ENCODE data around the gene SLC35G6.
"Not testable (repeated sequence)": the region's sequence is repeated elsewhere in the genome, so short reads cannot be mapped to it uniquely, and the experiment has no call there.

SLC35G6 gene

GRCh38 chr17:7459961-7460545 is 21.2 kb upstream of the SLC35G6 start:
- in situ Hi-C loops (cut with MboI; ENCODE audit: low sequenced_read_pairs): no loop called here

- in situ Hi-C loops (cut with MboI; ENCODE audit: low sequenced_read_pairs): no loop called here
Observed at GRCh38 chr17:7460850-7461660, 20.2 kb upstream of the SLC35G6 start.

- in situ Hi-C loops (cut with MboI; ENCODE audit: low sequenced_read_pairs): no loop called here
Observed at GRCh38 chr17:7462474-7463371, 18.5 kb upstream of the SLC35G6 start.

- in situ Hi-C loops (cut with MboI; ENCODE audit: low sequenced_read_pairs): no loop called here
Observed at GRCh38 chr17:7463372-7463846, 17.8 kb upstream of the SLC35G6 start.

GRCh38 chr17:7464081-7464480 is 17.2 kb upstream of the SLC35G6 start:
- in situ Hi-C loops (cut with MboI; ENCODE audit: low sequenced_read_pairs): no loop called here

GRCh38 chr17:7465597-7466275 is 15.5 kb upstream of the SLC35G6 start:
- in situ Hi-C loops (cut with MboI; ENCODE audit: low sequenced_read_pairs): no loop called here

- in situ Hi-C loops (cut with MboI; ENCODE audit: low sequenced_read_pairs): no loop called here
Observed at GRCh38 chr17:7466318-7466638, 15.0 kb upstream of the SLC35G6 start.

GRCh38 chr17:7466639-7467341 is 14.5 kb upstream of the SLC35G6 start:
- in situ Hi-C loops (cut with MboI; ENCODE audit: low sequenced_read_pairs): no loop called here

- in situ Hi-C loops (cut with MboI; ENCODE audit: low sequenced_read_pairs): no loop called here
Observed at GRCh38 chr17:7467498-7467897, 13.7 kb upstream of the SLC35G6 start.

- in situ Hi-C loops (cut with MboI; ENCODE audit: low sequenced_read_pairs): no loop called here
Observed at GRCh38 chr17:7468290-7468689, 13.0 kb upstream of the SLC35G6 start.

GRCh38 chr17:7468804-7469389 is 12.3 kb upstream of the SLC35G6 start:
- in situ Hi-C loops (cut with MboI; ENCODE audit: low sequenced_read_pairs): no loop called here

GRCh38 chr17:7469843-7470242 is 11.4 kb upstream of the SLC35G6 start:
- in situ Hi-C loops (cut with MboI; ENCODE audit: low sequenced_read_pairs): not testable (repeated sequence)

- in situ Hi-C loops (cut with MboI; ENCODE audit: low sequenced_read_pairs): not testable (repeated sequence)
Observed at GRCh38 chr17:7470457-7470973, 10.7 kb upstream of the SLC35G6 start.

GRCh38 chr17:7471729-7472128 is 9.5 kb upstream of the SLC35G6 start:
- in situ Hi-C loops (cut with MboI; ENCODE audit: low sequenced_read_pairs): no loop called here

- in situ Hi-C loops (cut with MboI; ENCODE audit: low sequenced_read_pairs): not testable (repeated sequence)
Observed at GRCh38 chr17:7474767-7475166, 6.5 kb upstream of the SLC35G6 start.

GRCh38 chr17:7475764-7476422 is 5.4 kb upstream of the SLC35G6 start:
- in situ Hi-C loops (cut with MboI; ENCODE audit: low sequenced_read_pairs): no loop called here

GRCh38 chr17:7476494-7476893 is 4.8 kb upstream of the SLC35G6 start:
- in situ Hi-C loops (cut with MboI; ENCODE audit: low sequenced_read_pairs): no loop called here

- in situ Hi-C loops (cut with MboI; ENCODE audit: low sequenced_read_pairs): no loop called here
Observed at GRCh38 chr17:7476951-7477350, 4.3 kb upstream of the SLC35G6 start.

Measured in HL-60/S4 treated with retinoic acid at 250 ng/mL for 4 days and 3 days (cell line).